Middle frontal gyrus (tissue), 1 donor: ENCODE measurements around the gene PPP1R36.
"Not testable (repeated sequence)": the region's sequence is repeated elsewhere in the genome, so short reads cannot be mapped to it uniquely, and the experiment has no call there.

ENCODE experiments used
- DNase-seq: peaks from one replicate; pipeline ENCODE4 v3.0.0-alpha.2; 2015; ENCODE audit warnings: low spot score; ENCODE audit errors: extremely low spot score

The PPP1R36 gene

GRCh38 chr14:64612021-64612380, 62.2 kb downstream of the PPP1R36 start:
- no peak for DNase-seq

- no peak for DNase-seq
Observed at GRCh38 chr14:64612971-64613666, 63.4 kb downstream of the PPP1R36 start.

GRCh38 chr14:64614166-64614565, 64.4 kb downstream of the PPP1R36 start:
- DNase-seq: no peak

GRCh38 chr14:64614805-64615391, 65.1 kb downstream of the PPP1R36 start:
- no peak for DNase-seq

GRCh38 chr14:64617872-64618408, 68.2 kb downstream of the PPP1R36 start:
- DNase-seq: not testable (repeated sequence)

- no peak for DNase-seq
Observed at GRCh38 chr14:64620910-64621309, 71.1 kb downstream of the PPP1R36 start.

DNA sequence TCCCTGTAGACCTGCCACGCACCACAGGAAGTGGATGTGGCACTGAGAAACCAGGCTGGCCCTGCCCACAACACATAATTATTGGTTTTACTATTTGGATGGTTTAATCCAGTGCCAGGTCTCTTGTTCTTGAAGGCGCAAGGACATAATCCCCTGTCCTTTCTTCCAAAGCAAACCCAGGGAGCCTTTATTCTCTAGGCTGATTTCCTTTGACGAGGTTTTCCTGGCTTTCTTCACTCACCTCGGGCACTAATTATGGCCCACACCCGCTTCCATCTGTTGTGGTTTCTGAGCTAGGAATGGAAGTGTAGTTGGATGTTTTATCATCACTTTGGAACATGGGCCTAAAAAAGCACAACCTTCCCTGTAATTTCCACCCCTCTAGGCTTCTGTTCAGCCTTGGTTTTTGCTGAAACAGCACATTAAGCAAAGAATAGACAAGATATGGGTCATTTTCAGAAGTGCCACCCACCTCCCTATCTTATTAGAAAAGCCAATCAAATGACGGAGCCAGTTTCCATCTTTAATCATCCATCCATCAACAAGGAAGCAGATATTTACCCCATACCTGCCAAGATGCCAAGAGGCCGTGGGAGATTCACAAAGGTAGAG, 73.9 kb downstream of the PPP1R36 start:
- DNase-seq: no peak

DNA sequence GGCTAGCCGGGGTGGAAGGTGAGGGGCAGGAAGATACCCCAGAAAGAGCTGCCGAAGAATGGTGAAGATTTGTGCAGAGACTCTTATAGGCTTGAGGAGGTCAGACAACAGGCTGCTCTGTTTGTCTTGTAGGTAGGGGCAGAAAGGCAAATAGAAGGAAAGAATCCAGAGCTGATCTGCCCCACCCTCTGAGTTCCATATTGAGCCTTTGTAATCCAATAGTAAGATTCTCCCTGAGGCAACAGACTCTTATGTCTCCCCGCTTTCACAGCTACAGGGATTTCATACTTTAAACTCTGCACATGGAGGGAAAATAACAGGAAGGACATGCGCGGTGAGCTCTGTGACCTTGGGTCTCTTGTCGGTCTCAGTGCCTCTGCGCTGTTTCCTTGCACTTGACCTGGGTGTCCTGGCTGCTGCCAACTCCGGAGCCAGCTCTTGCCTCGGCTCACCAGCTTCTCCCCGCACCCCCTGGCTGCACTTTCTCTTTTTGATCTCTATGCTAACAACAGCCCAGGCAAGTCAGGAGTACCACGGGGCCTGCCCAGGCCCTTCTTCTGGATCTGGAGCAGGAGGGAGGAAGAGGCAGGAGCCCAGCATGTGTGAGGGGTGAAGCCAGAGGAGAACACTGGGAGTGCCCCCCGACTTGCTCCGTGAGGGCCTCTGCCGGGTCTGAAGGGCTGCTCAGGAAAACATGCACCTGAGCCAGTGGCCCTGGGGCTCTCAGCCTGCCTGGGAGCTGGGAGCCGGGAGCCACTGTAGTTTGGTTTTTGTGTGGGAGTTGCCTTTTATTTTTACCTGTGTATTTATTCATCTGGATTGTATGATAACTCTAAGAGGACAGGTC, 75.8 kb downstream of the PPP1R36 start:
- no peak for DNase-seq

GRCh38 chr14:64628940-64629408, 79.2 kb downstream of the PPP1R36 start:
- no peak for DNase-seq

DNA sequence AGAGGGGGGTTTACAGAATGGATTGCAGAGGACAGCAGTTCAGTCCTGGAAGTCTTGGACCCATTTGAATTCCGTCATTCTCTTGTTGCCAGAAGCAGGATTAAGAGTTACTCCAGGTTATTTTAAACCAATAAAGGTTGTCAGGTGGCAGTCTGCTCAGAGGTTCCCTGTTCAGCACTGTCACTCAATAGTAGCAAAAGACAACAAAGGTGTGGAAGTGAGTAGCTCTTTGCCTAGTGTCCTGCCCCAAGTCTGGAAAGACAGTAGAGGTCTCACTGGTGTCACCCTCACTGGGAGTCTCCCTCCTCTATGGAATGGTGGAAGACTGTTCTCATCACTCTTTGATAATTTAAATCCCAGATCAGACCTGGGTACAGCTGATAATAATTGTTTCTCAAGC, 81.0 kb downstream of the PPP1R36 start:
- DNase-seq: no peak

DNA sequence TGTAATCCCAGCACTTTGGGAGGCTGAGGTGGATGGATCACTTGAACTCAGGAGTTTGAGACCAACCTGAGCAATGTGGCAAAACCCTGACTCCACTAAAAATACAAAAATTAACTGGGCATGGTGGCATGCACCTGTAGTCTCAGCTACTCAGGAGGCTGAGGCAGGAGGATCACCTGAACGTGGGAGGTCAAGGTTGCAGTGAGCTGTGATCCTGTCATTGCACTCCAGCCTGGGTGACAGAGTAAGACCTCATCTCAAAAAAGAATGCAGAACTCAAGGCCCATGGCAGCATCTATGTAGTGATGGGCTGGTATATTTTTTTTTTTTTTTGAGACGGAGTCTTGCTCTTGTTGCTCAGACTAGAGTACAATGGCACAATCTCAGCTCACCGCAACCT, 81.5 kb downstream of the PPP1R36 start:
- not testable (repeated sequence) for DNase-seq

DNA sequence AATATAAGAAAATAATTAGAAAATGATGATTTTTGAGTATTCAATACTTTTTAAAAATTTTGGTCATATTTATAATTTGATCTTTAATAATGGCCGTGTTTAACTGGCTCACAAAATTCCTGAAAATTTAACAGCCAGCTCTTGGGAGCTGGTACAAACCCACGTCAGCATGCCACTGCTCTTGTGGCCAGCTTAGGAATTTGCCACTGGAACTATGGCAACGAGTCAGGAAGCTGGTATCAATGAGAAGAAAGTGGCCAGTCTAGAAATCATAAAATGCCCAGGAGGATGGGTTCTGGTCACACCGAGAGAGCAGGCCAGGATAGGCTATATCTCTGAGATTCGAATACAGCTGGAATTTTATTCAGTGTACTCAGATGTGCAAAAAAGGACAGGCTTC, 82.3 kb downstream of the PPP1R36 start:
- DNase-seq: no peak

DNA sequence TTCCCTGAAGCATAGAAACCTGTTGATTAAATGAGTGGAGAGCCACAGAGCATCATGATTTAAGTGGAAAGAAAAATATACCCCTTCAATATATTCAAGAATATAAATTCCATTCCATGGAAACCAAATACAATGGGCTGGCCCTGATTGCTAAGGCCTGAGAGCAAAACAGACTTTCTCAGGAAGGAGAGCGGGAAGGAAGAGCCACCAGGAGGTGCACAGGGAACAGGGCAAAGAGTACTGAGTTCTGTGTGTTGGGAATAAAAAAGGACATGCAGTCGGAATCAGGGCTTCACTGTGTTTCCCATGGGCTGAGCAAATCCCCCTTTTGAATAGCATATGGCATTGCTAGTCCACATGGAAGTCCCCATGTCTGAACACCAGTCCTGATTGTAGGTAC, 84.8 kb downstream of the PPP1R36 start:
- DNase-seq: no peak

DNA sequence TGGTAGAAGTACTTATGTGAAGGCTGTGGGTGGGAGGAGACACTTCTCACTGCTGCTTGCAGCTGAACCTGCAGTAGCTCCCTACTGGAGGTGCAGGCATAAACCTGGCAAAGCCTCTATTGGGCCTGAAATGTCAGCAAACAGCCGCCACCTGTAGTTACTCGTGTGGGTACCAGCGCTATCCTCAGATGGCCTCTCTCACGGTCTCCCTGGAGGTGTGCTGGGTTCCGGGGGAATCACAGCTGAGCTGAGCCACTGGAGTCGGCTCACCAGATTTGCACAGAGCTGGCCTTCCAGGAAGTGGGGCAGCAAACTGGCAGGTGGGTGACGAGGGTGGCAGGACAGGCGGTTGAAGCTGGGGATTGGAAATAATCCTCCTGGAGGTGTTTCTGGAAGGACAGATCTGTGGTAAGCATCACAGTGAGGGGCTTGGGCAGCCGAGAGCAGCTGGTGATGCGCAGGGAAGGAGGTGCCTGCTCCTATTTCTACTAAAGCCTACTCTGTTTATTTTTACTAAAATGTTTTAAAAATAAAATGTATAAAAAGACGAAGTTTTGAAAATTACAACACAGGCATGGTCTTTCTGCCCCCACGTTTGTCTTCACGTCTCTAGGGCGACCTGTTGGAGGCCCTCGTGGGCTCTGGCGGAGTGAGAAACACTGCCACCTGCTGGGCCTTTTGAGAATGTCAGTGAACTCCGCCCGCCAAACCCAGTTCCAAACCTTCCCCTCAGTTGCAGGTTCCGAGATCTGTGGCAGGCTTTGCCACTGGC, 86.6 kb downstream of the PPP1R36 start:
- DNase-seq: peak; percentile 60

DNA sequence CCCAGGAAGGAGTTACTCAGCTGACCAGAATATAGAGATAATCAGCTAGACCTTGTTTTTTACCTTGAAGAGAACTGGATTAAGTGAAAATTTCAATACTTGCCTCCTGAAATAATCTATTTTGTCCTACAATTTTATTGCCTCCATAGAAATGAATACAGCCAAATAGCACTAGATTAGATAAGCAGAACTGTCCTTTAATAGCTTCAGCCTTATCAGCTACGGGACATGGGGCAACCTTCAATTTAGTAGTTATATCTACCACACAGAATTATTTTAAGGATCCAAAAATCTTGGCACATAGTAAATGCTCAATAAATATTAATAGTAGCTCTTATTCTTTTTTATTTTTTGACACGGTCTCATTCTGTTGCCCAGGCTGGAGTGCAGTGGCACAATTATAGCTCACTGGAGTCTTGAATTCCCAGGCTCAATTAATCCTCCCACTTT, 87.2 kb downstream of the PPP1R36 start:
- DNase-seq: no peak

DNA sequence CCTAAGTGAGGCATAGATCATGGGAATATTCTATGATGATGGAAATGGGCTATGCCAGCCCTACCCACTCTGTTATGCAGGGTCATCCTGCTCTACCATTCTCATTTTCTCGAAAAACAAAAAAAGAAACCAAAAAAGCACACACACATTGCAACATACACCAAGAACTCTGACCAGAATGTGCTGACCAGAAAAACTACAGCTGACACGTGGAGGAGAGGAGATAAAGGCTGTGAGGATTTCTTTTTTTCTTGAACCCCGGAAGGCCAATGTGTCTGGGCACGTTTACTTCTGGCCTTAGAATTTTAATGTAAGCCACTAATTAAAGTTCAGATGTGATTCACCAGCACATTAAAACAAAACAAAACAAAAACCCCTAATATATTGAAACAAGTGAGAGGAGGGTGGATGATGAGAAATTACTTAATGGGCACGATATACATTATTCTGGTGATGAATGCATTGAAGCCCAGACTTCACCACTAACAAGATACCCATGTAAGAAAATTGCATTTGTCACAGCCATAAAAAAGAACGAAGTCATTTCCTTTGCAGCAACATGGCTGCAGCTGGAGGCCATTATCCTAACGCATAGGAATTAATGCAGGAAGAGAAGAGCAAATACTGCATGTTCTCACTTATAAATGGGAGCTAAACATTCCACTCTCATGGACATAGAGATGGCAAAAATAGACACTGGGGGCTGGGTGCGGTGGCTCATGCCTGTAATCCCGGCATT, 88.1 kb downstream of the PPP1R36 start:
- no peak for DNase-seq

DNA sequence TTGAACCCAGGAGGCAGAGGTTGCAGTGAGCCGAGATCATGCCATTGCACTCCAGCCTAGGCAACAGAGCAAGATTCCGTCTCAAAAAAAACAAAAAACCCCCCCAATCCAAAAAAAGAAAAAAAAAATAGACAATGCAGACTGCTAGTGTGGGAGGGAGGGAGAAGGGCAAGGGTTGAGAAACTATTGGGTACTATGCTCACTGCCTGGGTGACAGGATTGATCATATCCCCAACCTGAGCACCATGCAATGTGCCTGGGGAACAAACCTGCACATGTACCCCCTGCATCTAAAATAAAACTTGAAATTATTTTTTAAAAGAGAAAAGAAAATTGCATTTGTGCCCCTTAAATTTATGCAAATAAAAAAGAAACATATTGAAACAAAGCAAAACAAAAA, 88.9 kb downstream of the PPP1R36 start:
- no peak for DNase-seq
